Renal cortical epithelial cell (primary cell): ENCODE measurements around the gene NMU. TPM values are rescaled to one million over a fixed set of nuclear protein-coding genes. Genes with fewer than 3 reads are reported as not detected.
"Not testable (repeated sequence)": the region's sequence is repeated elsewhere in the genome, so short reads cannot be mapped to it uniquely, and the experiment has no call there.

Source experiments
- DNase-seq: peaks from one replicate; pipeline ENCODE4 v3.0.0-alpha.2; 2011; ENCODE audit warnings: low read depth
- total RNA-seq: library from RNA; depleted of rRNA; stranded (reverse); fragments of >200 nt; gene quantifications from 2 replicates; pipeline ENCODE4 v1.2.3, GENCODE V29; 2014

Gene NMU
- total RNA-seq, 1 donor from 2014 or later = not detected

- not testable (repeated sequence) for DNase-seq
Measured at GRCh38 chr4:55624063-55624462, 12.0 kb downstream of the NMU start.

GRCh38 chr4:55618546-55619143 is 17.5 kb downstream of the NMU start:
- no peak for DNase-seq

GRCh38 chr4:55617587-55618197 is 18.4 kb downstream of the NMU start:
- DNase-seq = no peak

GRCh38 chr4:55615008-55615407 is 21.1 kb downstream of the NMU start:
- DNase-seq = no peak

- no peak for DNase-seq
Measured at GRCh38 chr4:55613621-55614020, 22.5 kb downstream of the NMU start.

GRCh38 chr4:55612341-55612740 is 23.8 kb downstream of the NMU start:
- DNase-seq = peak; percentile 38

GRCh38 chr4:55611358-55612059 is 24.6 kb downstream of the NMU start:
- no peak for DNase-seq

- DNase-seq = no peak
Measured at GRCh38 chr4:55610381-55610780, 25.7 kb downstream of the NMU start.

- peak; percentile 20 for DNase-seq
Measured at GRCh38 chr4:55609393-55609866, 26.7 kb downstream of the NMU start.

GRCh38 chr4:55608591-55608990 is 27.5 kb downstream of the NMU start:
- no peak for DNase-seq

GRCh38 chr4:55604996-55605395 is 31.1 kb downstream of the NMU start:
- DNase-seq = no peak

- no peak for DNase-seq
Measured at GRCh38 chr4:55600640-55601039, 35.5 kb downstream of the NMU start.

GRCh38 chr4:55598641-55599040 is 37.5 kb downstream of the NMU start:
- DNase-seq = no peak

- no peak for DNase-seq
Measured at GRCh38 chr4:55592014-55592413, 44.1 kb downstream of the NMU start, which contains the start of gene PDCL2. Gene PDCL2 (minus strand): TSS chr4:55592245. CDS start chr4:55592109, 136 bp downstream.

- DNase-seq = no peak
Measured at GRCh38 chr4:55588160-55588559, 47.9 kb downstream of the NMU start.

- DNase-seq = not testable (repeated sequence)
Measured at GRCh38 chr4:55582773-55583172, 53.3 kb downstream of the NMU start.

GRCh38 chr4:55578341-55579010 is 57.6 kb downstream of the NMU start:
- DNase-seq = no peak

GRCh38 chr4:55575513-55575912 is 60.6 kb downstream of the NMU start:
- no peak for DNase-seq

- no peak for DNase-seq
Measured at GRCh38 chr4:55574252-55574651, 61.8 kb downstream of the NMU start.

GRCh38 chr4:55571806-55572205 is 64.3 kb downstream of the NMU start:
- no peak for DNase-seq

- DNase-seq = no peak
Measured at GRCh38 chr4:55568905-55569504, 67.1 kb downstream of the NMU start.

GRCh38 chr4:55561889-55562288 is 74.2 kb downstream of the NMU start:
- no peak for DNase-seq
